ENCODE measurements around the gene FAM200A. TPM values are rescaled to one million over a fixed set of nuclear protein-coding genes. Genes with fewer than 3 reads are reported as not detected.
"Not testable (repeated sequence)": the region's sequence is repeated elsewhere in the genome, so short reads cannot be mapped to it uniquely, and the experiment has no call there.

FAM200A gene
- total RNA-seq, 1 donor from 2014 or later = 2.5 TPM

GRCh38 chr7:99559175-99559915 lies 7.4 kb upstream of the FAM200A start:
- DNase-seq (ENCODE audit: low spot score) = no peak

- peak; percentile 95 for DNase-seq (ENCODE audit: low spot score)
Measured at GRCh38 chr7:99558306-99559174, 6.6 kb upstream of the FAM200A start, which contains the start of gene ZNF655. ZNF655 (plus strand) TSS chr7:99558642; CDS start chr7:99560560, 1,918 bp downstream.

DNA sequence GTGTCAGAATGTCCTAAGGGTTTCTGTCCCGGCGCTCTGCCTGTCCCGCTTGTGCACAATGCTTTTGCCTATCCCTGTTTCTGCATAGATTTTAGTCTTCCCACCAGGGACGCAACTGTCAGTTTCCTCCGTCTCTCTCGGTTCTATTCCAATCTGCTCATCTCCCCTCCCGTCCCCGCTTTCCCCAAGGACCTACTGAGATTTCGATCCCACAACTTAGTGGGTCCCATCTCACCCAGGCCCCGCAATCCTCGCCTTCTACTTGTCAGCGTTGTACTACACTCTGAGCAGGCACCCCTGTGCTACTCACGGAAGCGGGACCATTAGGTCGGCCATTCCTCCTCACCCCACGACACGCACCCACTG lies 6.0 kb upstream of the FAM200A start:
- no peak for DNase-seq (ENCODE audit: low spot score)

DNA sequence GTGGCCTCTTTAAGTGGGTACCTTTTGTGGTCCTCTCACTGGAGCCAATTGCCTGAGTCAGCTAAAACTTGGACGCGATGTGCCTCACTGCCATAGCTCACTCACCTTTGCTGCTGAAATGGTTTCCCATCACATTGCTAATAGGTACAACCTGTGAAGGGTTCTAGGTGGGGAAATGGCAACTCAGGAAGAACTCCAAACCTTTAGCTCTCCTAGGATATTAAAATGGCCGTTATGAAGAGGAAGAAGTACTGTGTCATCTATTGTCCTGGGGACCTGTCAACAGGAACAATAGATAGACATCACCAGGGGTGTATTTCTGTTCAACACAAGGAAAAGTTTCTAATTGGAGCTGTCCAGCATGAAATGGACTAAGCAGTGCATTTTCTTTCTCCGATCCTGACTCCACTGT lies 5.3 kb upstream of the FAM200A start:
- no peak for DNase-seq (ENCODE audit: low spot score)

DNA sequence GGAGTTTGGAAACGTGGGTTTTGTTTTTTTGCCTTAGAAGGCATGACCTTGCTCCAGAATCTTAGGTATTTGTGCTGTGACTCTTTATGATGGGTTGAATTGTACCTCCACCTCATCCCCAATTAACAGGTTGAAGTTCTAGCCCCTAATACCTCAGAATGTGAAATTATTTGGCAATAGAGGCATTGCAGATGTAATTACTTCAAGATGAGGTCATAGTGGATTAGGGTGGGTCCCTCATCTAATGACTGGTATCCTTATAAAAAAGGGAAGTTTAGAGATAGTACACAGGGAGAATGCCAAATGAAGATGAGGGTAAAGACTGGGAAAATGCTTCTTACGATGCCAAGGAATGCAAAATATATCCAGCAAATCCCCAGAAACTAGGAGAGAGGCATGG lies 3.0 kb upstream of the FAM200A start:
- no peak for DNase-seq (ENCODE audit: low spot score)

DNA sequence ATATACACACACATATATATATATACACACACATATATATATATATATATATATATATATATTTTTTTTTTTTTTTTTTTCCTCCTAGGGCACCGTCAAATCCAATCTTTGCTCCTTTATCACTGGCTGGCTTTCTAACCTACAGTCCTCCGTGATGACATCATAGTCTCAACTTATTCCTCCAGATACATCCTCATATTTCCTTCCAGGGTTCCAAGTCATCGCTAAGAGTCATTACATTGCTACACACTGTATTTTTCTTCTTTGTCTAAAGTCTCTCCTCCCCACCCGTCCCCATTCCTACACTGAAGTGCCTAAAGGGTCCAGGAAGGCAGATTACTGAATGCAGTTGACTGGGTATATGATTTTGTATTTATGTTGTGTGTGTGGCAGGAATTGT lies 1.1 kb upstream of the FAM200A start:
- no peak for DNase-seq (ENCODE audit: low spot score)

GRCh38 chr7:99551334-99551733 lies 580 bp downstream of the FAM200A start:
- no peak for DNase-seq (ENCODE audit: low spot score)

- DNase-seq (ENCODE audit: low spot score) = not testable (repeated sequence)
Measured at GRCh38 chr7:99549545-99549944, 2.4 kb downstream of the FAM200A start.

DNA sequence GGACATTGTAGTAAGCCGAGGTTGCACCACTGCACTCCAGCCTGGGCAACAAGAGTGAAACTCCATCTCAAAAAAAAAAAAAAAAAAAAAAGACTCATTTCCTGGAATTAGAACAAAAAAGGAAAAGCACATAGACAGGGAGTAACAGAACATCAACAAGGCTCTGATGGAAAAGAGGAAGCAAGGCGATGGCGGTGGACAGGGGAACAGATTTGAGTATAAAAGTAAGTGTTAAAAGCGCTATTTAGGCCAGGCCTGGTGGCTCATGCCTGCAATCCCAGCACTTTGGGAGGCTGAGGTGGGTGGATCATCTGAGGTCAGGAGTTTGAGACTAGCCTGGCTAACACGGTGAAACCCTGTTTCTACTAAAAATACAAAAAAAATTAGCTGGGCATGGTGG lies 6.6 kb downstream of the FAM200A start:
- not testable (repeated sequence) for DNase-seq (ENCODE audit: low spot score)

- no peak for DNase-seq (ENCODE audit: low spot score)
Measured at GRCh38 chr7:99543916-99544315, 8.0 kb downstream of the FAM200A start.

GRCh38 chr7:99543081-99543671 lies 8.7 kb downstream of the FAM200A start:
- DNase-seq (ENCODE audit: low spot score) = no peak

DNA sequence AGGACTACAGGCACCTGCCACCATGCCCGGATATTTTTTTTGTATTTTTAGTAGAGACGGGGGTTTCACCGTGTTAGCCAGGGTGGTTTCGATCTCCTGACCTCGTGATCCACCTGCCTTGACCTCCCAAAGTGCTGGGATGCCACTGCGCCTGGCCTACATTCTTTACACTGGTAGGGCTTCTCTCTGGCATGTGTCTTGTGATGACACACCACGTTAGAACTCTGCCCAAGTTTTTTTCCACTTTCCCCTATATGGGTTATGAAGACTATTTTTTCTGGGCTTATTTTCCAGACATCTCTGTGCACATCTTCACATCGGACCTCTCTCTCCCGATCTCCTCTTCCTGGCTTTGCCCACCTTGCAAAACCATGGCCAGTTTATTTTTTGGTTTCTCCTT lies 10.7 kb downstream of the FAM200A start:
- DNase-seq (ENCODE audit: low spot score) = no peak

GRCh38 chr7:99540542-99540941 lies 11.4 kb downstream of the FAM200A start:
- no peak for DNase-seq (ENCODE audit: low spot score)

GRCh38 chr7:99539213-99539811 lies 12.6 kb downstream of the FAM200A start:
- DNase-seq (ENCODE audit: low spot score) = no peak

GRCh38 chr7:99535667-99536066 lies 16.2 kb downstream of the FAM200A start:
- DNase-seq (ENCODE audit: low spot score) = no peak

- DNase-seq (ENCODE audit: low spot score) = peak; percentile 41
Measured at GRCh38 chr7:99531354-99531765, 20.6 kb downstream of the FAM200A start.

DNA sequence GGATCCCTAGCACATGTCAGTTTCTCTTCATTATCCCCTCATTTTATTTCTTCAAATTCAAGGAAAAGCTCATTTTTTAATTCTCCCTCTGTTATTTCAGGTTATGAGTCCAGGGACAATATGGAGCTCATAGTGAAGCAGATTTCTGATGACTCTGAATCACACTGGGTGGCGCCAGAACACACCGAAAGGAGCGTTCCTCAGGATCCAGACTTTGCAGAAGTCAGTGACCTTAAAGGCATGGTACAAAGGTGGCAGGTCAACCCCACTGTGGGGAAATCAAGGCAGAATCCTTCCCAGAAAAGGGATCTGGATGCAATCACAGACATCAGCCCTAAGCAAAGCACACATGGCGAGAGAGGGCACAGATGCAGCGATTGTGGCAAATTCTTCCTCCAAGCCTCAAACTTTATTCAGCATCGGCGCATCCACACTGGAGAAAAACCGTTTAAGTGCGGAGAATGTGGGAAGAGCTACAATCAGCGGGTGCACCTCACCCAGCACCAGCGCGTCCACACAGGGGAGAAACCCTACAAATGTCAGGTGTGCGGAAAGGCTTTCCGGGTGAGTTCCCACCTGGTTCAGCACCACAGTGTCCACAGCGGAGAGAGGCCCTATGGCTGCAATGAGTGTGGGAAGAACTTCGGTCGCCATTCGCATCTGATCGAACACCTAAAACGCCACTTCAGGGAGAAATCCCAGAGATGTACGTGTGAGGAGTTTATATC lies 26.0 kb downstream of the FAM200A start:
- DNase-seq (ENCODE audit: low spot score) = no peak

DNA sequence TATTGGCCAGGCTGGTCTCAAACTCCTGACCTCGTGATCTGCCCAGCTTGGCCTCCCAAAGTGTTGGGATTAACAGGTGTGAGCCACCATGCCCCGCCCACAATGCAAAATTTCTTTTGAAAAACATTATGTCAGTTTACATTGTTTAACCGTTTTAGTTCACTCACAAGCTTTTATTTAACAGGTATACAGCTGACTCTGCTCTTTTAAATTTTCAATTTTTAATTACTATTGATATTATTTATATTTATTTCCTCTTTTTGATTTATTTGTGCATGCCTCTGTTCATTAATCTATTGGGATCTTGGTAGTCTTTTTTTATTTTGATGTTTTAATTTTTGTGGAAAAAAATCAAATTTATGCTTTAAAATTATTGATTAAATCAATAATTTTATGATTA lies 30.5 kb downstream of the FAM200A start:
- no peak for DNase-seq (ENCODE audit: low spot score)

GRCh38 chr7:99514050-99514449 lies 37.9 kb downstream of the FAM200A start:
- DNase-seq (ENCODE audit: low spot score) = no peak

DNA sequence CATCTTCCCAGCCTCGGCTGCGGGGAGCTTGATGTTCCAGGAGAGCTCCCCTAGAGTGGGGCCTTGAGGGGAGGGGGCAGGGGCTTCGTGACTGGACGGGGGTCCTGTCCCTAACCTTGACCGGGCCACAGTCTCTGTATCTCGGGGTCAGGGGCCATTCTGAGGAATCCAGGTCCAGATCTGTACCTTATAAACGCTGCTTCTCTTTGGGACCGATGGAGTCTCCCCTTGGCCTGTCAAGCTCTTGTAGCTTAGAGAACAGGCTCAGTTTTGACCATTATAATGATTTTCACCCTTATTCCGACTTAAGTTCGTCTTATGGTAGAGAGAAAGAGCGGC lies 46.6 kb downstream of the FAM200A start:
- DNase-seq (ENCODE audit: low spot score) = no peak
